PC-9 (cell line): ENCODE results near the gene RAB29. TPM values are rescaled to one million over a fixed set of nuclear protein-coding genes. Genes with fewer than 3 reads are reported as not detected.
A peak's percentile ranks its signal among the peaks of the same experiment; 100 is the strongest.

Source experiments
- BruUV-seq: library from RNA; stranded (reverse); fragments of 400-500 nt; replicated peaks from 2 replicates; lab custom pipeline; 2021; lab: Mats Ljungman, UMichigan
- CTCF ChIA-PET: fragments of 300-600 bp; sonication (Branson Sonifier 250); formaldehyde crosslinking; loops from one replicate; lab custom pipeline; 2022; ENCODE audit warnings: antibody characterized with exemption; lab: Charles Lee
- POLR2A ChIA-PET: fragments of 300-600 bp; sonication (Branson Sonifier 250); formaldehyde crosslinking; loops from one replicate; lab custom pipeline; 2022; ENCODE audit warnings: antibody characterized with exemption; ENCODE audit not compliant: unreplicated experiment; lab: Charles Lee
- DNase-seq, 2 experiments: peaks; one replicate each; pipeline versions ENCODE4 v3.0.0 to v3.0.0-alpha.2; 2015 to 2022; ENCODE audit warnings: mixed read lengths in 1 of 2
- H2AFZ ChIP-seq: fragments of 200-600 bp; sonication (generic); 2 replicates; pipeline ENCODE4 v1.8.1; 2017; ENCODE audit warnings: antibody characterized with exemption
- H3F3A ChIP-seq: fragments of 200-600 bp; sonication (generic); 2 replicates; pipeline ENCODE4 v1.8.1; 2017; ENCODE audit warnings: antibody characterized with exemption, mild to moderate bottlenecking, low read depth; ENCODE audit not compliant: insufficient read depth
- H3K27ac ChIP-seq: fragments of 200-600 bp; sonication (generic); 2 replicates; pipeline ENCODE4 v1.6.1; 2016; ENCODE audit warnings: mixed run types
- H3K27me3 ChIP-seq: fragments of 200-600 bp; sonication (generic); 2 replicates; pipeline ENCODE4 v1.6.1; 2016; ENCODE audit warnings: low read depth, mixed run types; ENCODE audit not compliant: insufficient read depth
- H3K36me3 ChIP-seq: fragments of 200-600 bp; sonication (generic); 2 replicates; pipeline ENCODE4 v1.6.1; 2016; ENCODE audit warnings: low read depth, mixed run types
- H3K4me1 ChIP-seq: fragments of 200-600 bp; sonication (generic); replicated peaks from 2 replicates; pipeline ENCODE4 v1.6.1; 2016; ENCODE audit warnings: mixed run types; ENCODE audit not compliant: insufficient read depth
- H3K4me2 ChIP-seq: fragments of 200-600 bp; sonication (generic); 2 replicates; pipeline ENCODE4 v1.6.1; 2017; ENCODE audit warnings: mixed run types
- H3K4me3 ChIP-seq: fragments of 200-600 bp; sonication (generic); 2 replicates; pipeline ENCODE4 v1.6.1; 2016; ENCODE audit warnings: mixed run types
- H3K79me2 ChIP-seq: fragments of 200-600 bp; sonication (generic); 2 replicates; pipeline ENCODE4 v1.6.1; 2017; ENCODE audit warnings: low read depth, mixed run types
- H3K9me2 ChIP-seq: fragments of 200-600 bp; sonication (generic); 2 replicates; pipeline ENCODE4 v1.8.1; 2017; ENCODE audit warnings: mild to moderate bottlenecking; ENCODE audit not compliant: insufficient read depth
- H3K9me3 ChIP-seq: fragments of 200-600 bp; sonication (generic); 2 replicates; pipeline ENCODE4 v1.8.1; 2016; ENCODE audit warnings: low read depth; ENCODE audit not compliant: insufficient read depth
- H4K20me1 ChIP-seq: fragments of 200-600 bp; sonication (generic); 2 replicates; pipeline ENCODE4 v1.8.1; 2017; ENCODE audit not compliant: insufficient read depth
- CTCF ChIP-seq: fragments of 200-600 bp; sonication (generic); conservative IDR thresholded peaks from 2 replicates; pipeline ENCODE4 v1.6.1; 2017; ENCODE audit warnings: mixed run types, antibody characterized with exemption, mild to moderate bottlenecking, moderate library complexity
- EZH2 ChIP-seq: fragments of 200-600 bp; sonication (generic); IDR thresholded peaks from 2 replicates; pipeline ENCODE4 v1.8.0; 2017; ENCODE audit warnings: antibody characterized with exemption, low read depth
- intact Hi-C: fragments of 100-400 bp; cut with micrococcal nuclease; formaldehyde crosslinking; loops from one replicate; pipeline ENCODE4 v1.10.0; 2022; ENCODE audit not compliant: unreplicated experiment
- total RNA-seq: library from RNA; stranded (reverse); gene quantifications from 2 replicates; pipeline ENCODE4 v1.2.3, GENCODE V29; 2021

RAB29 gene
- total RNA-seq, 1 experiment from 2014 or later: 10.4 TPM

- Histone ChIP-seq H3K4me3 (peak overlapping the region; percentile 85), H3K4me1 (peaks cover 27% of the 10 kb centered on the region), H3F3A (peaks cover 42% of the 10 kb centered on the region), H3K36me3 (peaks cover 26% of the 10 kb centered on the region), H3K27me3 (no peaks in the 10 kb centered on the region), H3K79me2 (peaks cover 78% of the 10 kb centered on the region), H3K9me3 (no peaks in the 10 kb centered on the region), H3K27ac (no peak overlapping the region), H3K4me2 (peak overlapping the region; percentile 89), H3K9me2 (no peaks in the 10 kb centered on the region), H2AFZ (no peak overlapping the region), H4K20me1 (peaks cover 62% of the 10 kb centered on the region)
- no peak for TF ChIP-seq CTCF
- intact Hi-C loops: no loop called here
- BruUV-seq: no TSS peak
- no peak for DNase-seq
- ChIA-PET POLR2A (interaction anchor here (0.7 kb wide), 1 partner anchor 1306 kb away, joined by 7 read pairs; the partner anchor contains the start of gene PFKFB2), CTCF (interaction anchor here (0.5 to 0.6 kb wide), 2 partner anchors 91 to 446 kb away, joined by 3 to 4 read pairs; no protein-coding TSS in a partner anchor)
Observed at GRCh38 chr1:205746757-205747412, 28.4 kb downstream of the RAB29 start.

- ChIA-PET CTCF (no interaction called here), POLR2A (interaction anchor here (0.6 kb wide), 1 partner anchor 1288 kb away, joined by 6 read pairs; the partner anchor contains the start of gene C1orf116)
- Histone ChIP-seq H3K9me2 (no peaks in the 10 kb centered on the region), H3K36me3 (peaks cover 26% of the 10 kb centered on the region), H3K27me3 (no peaks in the 10 kb centered on the region), H3K4me2 (no peak overlapping the region), H3K79me2 (peaks cover 96% of the 10 kb centered on the region), H3K27ac (no peak overlapping the region), H3K9me3 (no peaks in the 10 kb centered on the region), H4K20me1 (peaks cover 80% of the 10 kb centered on the region), H3K4me3 (no peak overlapping the region), H2AFZ (no peak overlapping the region), H3F3A (peaks cover 43% of the 10 kb centered on the region), H3K4me1 (peaks cover 27% of the 10 kb centered on the region)
- TF ChIP-seq CTCF (no peak), EZH2 (no peak)
- no peak for DNase-seq
- BruUV-seq: no TSS peak
- intact Hi-C loops: no loop called here
Observed at GRCh38 chr1:205744403-205744802, 30.9 kb downstream of the RAB29 start.

- DNase-seq: no peak
- no peak overlapping the region for H2AFZ ChIP-seq
- H3K9me3 ChIP-seq: no peaks in the 10 kb centered on the region
- H3F3A ChIP-seq: peaks cover 43% of the 10 kb centered on the region
- no peak overlapping the region for H3K27ac ChIP-seq
- H3K4me2 ChIP-seq: no peak overlapping the region
- no TSS peak for BruUV-seq
- ChIA-PET POLR2A (no interaction called here), CTCF (no interaction called here)
- H3K9me2 ChIP-seq: no peaks in the 10 kb centered on the region
- peaks cover 27% of the 10 kb centered on the region for H3K4me1 ChIP-seq
- H3K36me3 ChIP-seq: peaks cover 26% of the 10 kb centered on the region
- TF ChIP-seq EZH2 (no peak), CTCF (no peak)
- H4K20me1 ChIP-seq: peaks cover 83% of the 10 kb centered on the region
- intact Hi-C loops: no loop called here
- H3K27me3 ChIP-seq: no peaks in the 10 kb centered on the region
- no peak overlapping the region for H3K4me3 ChIP-seq
- H3K79me2 ChIP-seq: peaks cover 97% of the 10 kb centered on the region
Observed at GRCh38 chr1:205743977-205744376, 31.3 kb downstream of the RAB29 start.
